Left ventricle myocardium superior (tissue), 1 donor: Measurements from ENCODE around the gene NFIA. TPM values are rescaled to one million over a fixed set of nuclear protein-coding genes. Genes with fewer than 3 reads are reported as not detected.

Experiments used
- ATAC-seq: fragments of 200-7000 bp; cut with Tn5 transposase; one replicate; pipeline ENCODE4 v1.9.1; 2020; ENCODE audit warnings: mild to moderate bottlenecking, moderate library complexity
- DNase-seq: peaks from one replicate; pipeline ENCODE4 v3.0.0-alpha.2; 2020
- intact Hi-C: fragments of 100-400 bp; cut with micrococcal nuclease; formaldehyde crosslinking; loops from one replicate; pipeline ENCODE4 v1.11.0; 2022
- total RNA-seq: library from RNA; stranded (reverse); fragmentation: NEBNext Ultra II Directional; extraction: Animal tissue kit (Norgen Biotek cat#: 25700); gene quantifications from one replicate; pipeline ENCODE4 v1.2.1, GENCODE V29; 2021
- donor health status: DM: no; HTN: yes; CAD: no; lungs with severe emphysema.

The NFIA gene
- total RNA-seq, 1 donor from 2014 or later: 102 TPM

- intact Hi-C loops: no loop called here
- DNase-seq (peak; percentile 41), ATAC-seq (peak; percentile 73)
Measured at GRCh38 chr1:61183471-61184039, 101.2 kb downstream of the NFIA start.

DNA sequence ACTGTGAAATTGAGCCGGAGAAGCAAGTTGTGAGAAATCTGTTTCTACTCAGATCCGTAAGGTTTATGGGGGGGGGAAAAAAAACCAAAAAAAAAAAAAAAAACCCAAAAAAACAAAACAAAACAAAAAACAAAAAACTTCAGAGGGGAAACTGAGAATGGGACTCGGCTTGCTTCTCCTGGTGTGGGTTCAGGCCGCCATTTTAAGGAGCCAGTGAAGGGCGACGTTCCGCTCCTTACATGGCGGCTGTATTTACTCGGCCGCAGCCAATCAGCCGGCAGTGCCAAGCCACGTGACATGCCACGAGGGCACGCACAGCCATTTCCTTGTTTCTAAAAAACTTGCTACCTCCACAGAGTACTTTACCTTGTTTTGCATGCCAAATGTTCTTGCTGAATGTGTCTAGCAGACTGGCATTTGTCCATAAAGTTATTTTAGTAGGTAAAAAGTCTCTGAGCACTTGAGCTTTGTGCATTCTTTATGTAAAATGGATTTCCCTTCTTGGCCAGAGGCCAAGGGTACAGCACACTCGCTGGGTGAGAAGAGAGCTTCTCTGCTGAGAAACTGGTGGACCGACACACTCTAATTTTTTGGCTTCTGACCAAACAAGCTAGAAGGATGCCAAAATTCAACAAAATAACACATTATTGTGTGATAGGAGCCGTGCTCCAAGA, 101.8 kb downstream of the NFIA start:
- intact Hi-C loops: no loop called here
- DNase-seq: peak; percentile 95

DNA sequence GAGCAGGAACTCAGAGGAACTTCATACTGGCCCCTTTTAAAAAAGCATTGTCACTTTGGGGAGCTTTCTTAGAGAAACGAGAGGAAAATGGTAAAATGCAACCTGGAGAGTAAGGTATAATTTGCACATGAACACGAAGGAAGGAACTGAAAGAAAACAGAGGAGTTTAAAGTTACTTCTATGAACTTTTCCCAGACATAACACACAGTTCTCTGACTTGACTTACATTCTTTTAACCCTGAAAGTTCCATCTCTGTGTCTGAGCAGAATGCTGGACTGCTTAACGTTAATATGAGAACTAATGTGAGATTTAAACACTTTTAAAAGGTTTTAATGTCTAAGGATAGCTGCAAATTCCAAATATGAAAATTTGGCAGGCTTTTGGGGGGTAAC, 102.3 kb downstream of the NFIA start:
- no peak for DNase-seq
- intact Hi-C loops: no loop called here
- ATAC-seq: no peak

More for the DNA sequence above, 101.8 kb downstream of the NFIA start:
- ATAC-seq: peak; percentile 90

DNA sequence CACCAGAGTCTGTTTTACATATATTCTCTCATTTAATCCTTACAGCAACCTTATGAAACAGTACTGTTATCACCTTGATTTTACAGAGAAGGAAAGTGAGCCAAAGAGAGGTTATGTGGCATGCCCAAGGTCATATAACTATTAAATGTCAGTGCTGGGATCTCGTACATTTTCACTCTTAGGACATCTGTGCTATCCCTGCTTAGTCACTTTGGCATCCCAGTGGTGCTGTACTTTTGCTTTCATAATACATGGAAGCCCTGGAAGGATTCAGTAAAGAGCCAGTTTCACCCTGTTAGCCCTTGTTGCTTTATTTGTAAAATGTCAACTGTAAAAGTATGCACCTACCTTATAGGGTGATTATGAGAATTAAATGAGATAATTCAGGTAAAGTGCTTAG, 104.4 kb downstream of the NFIA start:
- intact Hi-C loops: no loop called here
- ATAC-seq (peak; percentile 14), DNase-seq (no peak)

GRCh38 chr1:61187352-61188086, 105.2 kb downstream of the NFIA start:
- ATAC-seq (no peak), DNase-seq (no peak)
- intact Hi-C loops: no loop called here

- intact Hi-C loops: no loop called here
- ATAC-seq (no peak), DNase-seq (no peak)
Measured at GRCh38 chr1:61190153-61190552, 107.8 kb downstream of the NFIA start.

GRCh38 chr1:61190618-61191432, 108.5 kb downstream of the NFIA start:
- no peak for ATAC-seq

DNA sequence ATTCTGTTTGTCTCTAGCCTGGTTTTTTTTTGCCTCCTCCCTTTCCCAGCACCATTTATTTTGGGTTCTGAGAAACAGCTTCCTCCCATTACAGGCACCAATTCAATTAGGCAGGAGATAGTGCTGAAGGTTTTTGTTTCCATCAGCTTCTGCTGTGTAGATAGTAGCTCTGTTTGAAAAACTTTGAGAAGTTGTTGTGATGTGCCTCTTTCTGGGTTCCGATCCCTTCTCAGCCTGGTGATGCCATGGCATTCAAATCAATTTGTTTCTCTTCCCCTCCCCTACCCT, 109.0 kb downstream of the NFIA start:
- ATAC-seq: peak; percentile 23
- no peak for DNase-seq
- intact Hi-C loops: no loop called here

More at GRCh38 chr1:61190618-61191432, 108.5 kb downstream of the NFIA start:
- intact Hi-C loops: no loop called here
- no peak for DNase-seq

GRCh38 chr1:61192663-61193330, 110.4 kb downstream of the NFIA start:
- ATAC-seq (peak; percentile 17), DNase-seq (no peak)
- intact Hi-C loops: no loop called here

GRCh38 chr1:61193808-61194207, 111.4 kb downstream of the NFIA start:
- intact Hi-C loops: no loop called here
- DNase-seq (no peak), ATAC-seq (no peak)

GRCh38 chr1:61198554-61198953, 116.2 kb downstream of the NFIA start:
- DNase-seq (no peak), ATAC-seq (peak; percentile 74)
- intact Hi-C loops: no loop called here

DNA sequence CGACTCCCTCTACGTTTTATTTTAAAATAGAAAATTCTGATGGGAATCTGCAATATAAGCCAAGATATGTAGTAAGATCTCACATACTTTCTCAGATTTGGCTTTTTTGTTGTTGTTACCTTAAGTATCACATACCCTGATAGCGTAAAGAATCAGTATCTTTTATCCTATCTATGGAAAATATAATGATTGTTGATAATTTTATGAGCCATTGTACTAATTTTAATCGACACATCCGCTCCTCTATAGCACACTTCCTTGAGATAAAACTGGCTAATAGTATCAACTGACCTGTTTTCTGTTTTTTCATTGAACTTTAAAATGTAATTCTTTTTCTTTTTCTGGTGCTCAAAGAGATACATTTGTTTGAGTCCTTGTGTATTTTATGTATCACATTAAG, 118.7 kb downstream of the NFIA start:
- ATAC-seq (no peak), DNase-seq (no peak)
- intact Hi-C loops: no loop called here

DNA sequence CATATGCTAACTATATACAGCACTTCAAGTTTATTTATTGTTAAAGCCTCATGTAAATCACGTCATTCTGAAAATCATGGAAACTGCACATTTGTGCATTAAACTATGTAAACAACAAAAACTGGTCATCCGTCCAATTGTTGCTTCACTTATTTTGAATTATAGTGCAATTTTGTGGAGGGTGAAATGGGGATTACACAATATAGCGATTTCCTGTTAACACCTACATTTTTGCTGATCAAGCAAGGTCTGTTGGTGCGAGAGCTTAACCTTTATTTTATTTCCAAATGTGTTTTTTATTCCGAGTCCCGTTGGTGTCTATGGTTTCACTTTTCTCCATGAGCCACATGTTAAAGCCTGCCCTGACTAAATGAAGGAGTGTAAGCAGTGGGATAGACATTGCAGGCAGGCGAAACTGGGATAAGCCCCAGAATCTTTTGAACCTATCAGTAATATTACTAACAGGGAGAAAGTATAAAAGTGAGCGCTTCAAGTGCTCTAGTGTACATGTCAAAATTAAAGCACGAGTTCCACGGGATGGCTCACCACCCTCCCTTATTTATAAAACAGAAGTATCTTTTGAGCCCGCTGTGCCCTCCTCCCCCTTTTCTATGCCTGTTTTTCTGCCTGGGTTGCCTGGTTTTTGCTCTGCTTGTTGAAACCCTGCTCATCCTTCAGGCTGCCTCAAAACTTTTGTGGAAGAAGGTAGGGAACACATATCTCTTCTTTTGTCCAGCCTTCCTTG, 120.7 kb downstream of the NFIA start:
- no peak for DNase-seq
- ATAC-seq: no peak
- intact Hi-C loops: no loop called here

DNA sequence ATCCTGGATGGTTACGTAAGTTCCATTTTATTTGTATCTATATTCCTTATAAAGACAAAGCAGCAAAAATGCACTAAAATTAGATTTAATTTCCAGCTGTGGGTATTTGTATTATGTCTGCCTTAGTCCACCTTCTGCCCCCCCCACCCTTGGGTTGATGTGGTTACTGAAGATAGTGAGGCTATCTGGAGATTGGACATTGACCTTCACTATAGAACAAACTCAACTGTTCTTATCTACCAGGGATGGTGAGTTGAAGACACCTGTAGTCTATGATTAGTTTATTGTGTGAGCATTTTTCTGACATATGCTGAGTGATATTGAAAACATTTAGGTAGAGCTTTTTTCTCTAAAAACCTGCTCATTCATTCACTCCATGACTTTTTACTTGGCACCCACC, 122.2 kb downstream of the NFIA start:
- no peak for ATAC-seq
- DNase-seq: no peak
- intact Hi-C loops: no loop called here

DNA sequence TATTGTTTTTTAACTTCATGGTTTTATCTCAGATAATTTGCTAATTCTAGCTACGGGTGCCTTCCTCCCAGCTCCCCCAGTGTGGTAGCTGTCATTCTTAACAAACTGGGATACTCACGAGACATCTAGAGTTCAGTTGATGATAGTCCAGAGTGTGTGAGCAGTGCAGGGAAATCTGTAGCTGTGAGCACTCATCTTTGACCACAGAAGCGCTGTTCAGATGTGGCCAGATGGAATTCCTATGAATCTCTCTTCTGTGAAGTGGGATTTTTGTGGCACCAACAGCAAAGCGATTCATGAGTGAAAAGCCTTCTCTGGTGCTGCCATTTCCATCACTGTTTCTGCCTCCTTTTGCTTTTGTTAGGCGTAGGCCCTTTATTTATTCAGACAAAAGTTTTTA, 125.1 kb downstream of the NFIA start:
- DNase-seq (no peak), ATAC-seq (no peak)
- intact Hi-C loops: no loop called here

DNA sequence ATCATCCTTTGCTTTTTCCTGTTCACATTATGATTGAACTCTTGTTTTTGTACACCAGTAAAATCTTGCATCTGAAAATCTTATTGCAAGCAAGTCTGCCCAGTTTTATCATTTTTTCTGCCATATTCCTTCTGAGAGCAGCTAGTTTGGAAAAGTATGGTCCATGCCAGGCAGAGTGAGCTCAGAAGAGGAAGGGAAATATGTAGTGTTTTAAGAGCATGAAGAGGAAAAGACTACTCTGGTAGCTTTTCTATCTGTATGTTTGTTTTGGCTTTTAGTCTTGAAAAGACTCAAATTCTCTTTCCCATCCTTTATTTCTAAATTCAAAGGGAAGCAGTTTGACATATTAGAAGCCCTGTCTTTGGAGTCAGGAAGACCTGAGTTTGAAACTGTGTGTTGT, 125.8 kb downstream of the NFIA start:
- no peak for ATAC-seq
- DNase-seq: no peak
- intact Hi-C loops: no loop called here

DNA sequence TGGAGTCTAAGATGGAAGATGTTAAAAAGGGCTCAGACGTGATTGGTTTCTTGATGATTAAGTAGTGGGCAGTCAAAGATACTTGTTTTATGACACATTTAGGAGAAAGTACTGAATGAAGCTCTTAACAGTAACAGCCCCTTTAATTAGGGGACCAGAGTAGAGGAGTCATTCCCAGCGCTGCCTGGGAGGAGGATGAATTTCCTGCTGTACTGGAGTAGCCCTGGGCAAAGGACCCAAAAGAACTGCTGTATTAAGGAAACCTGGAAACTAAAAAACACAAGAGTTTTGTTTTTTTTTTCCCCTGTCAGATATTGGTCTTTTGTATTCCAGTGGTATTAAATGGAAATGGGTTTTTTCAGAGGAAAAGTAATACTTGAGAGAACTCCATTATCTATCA, 126.5 kb downstream of the NFIA start:
- peak; percentile 41 for ATAC-seq
- DNase-seq: no peak
- intact Hi-C loops: no loop called here

DNA sequence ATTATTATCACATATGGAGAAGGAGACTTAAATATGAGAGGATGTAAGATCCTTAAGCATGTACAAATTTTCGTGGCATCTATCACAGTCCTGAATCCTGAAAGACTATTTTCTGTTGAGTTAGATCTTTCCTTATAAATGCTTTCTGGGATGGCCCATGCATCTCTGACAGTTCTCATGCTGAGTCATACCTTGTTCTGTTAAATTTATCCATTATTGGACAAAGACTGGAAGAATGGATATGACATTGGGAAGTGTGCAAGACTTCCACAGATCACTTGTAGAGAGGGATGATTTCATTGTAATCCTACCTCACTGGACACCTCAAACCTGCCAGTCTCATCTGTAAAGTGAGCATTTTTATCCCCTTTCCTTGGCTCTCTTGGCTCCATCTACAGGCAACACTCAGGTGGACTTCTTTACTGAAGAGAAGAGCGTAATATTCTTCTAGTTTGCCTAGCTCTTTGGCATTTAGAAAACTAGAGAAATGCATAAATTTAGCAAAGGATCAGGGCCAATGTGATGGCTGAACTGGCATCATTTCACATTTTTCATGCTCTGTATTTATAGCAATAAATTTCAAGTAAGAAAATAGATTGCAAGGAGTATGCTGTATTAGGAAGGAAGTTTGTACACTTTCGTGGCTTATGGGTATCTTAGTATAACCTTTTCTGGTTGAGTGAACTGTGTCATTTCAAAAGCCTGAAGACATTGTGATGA, 128.2 kb downstream of the NFIA start:
- ATAC-seq (peak; percentile 10), DNase-seq (no peak)
- intact Hi-C loops: no loop called here
